CD14-positive monocyte (primary cell): ENCODE measurements around the gene GNAS-AS1. TPM values are rescaled to one million over a fixed set of nuclear protein-coding genes. Genes with fewer than 3 reads are reported as not detected.
"Not testable (repeated sequence)": the region's sequence is repeated elsewhere in the genome, so short reads cannot be mapped to it uniquely, and the experiment has no call there.

Source experiments
- DNase-seq, 3 donors: peaks; one replicate each; pipeline ENCODE4 v3.0.0-alpha.2; 2011 to 2022
- H2AFZ ChIP-seq: 2 replicates; pipeline ENCODE4 v1.6.0; 2012; ENCODE audit warnings: mild to moderate bottlenecking, low read depth, low read length, inconsistent platforms; ENCODE audit not compliant: insufficient read depth, poor library complexity, severe bottlenecking
- H3K27ac ChIP-seq, 2 donors: 1 replicate in 1 of 2; 2 replicates in 1 of 2; pipeline ENCODE4 v1.5.1; 2012 to 2013; ENCODE audit warnings: low read length in 2 of 2, control low read depth in 1 of 2, inconsistent platforms in 1 of 2, low read depth in 1 of 2, mild to moderate bottlenecking in 1 of 2
- H3K27me3 ChIP-seq, 2 donors: one replicate each; pipeline versions ENCODE4 v1.6.0 to v1.6.1; 2011 to 2013; ENCODE audit warnings: low read length in 2 of 2; ENCODE audit not compliant: control insufficient read depth in 2 of 2, insufficient read depth in 2 of 2
- H3K36me3 ChIP-seq, 2 donors: replicated peaks in 1 of 2; 1 replicate in 1 of 2; 2 replicates in 1 of 2; pipeline versions ENCODE4 v1.5.1 to v1.6.1; 2012 to 2013; ENCODE audit warnings: low read length in 2 of 2, control low read depth in 1 of 2, inconsistent platforms in 1 of 2, mild to moderate bottlenecking in 1 of 2; ENCODE audit not compliant: insufficient read depth in 2 of 2, control insufficient read depth in 1 of 2
- H3K4me1 ChIP-seq, 2 donors: 1 replicate in 1 of 2; 2 replicates in 1 of 2; pipeline versions ENCODE4 v1.5.1 to v1.6.1; 2012 to 2013; ENCODE audit warnings: low read length in 2 of 2, control low read depth in 1 of 2, inconsistent platforms in 1 of 2, mild to moderate bottlenecking in 1 of 2, moderate library complexity in 1 of 2; ENCODE audit not compliant: insufficient read depth in 2 of 2, control insufficient read depth in 1 of 2
- H3K4me2 ChIP-seq: replicated peaks from 2 replicates; pipeline ENCODE3; 2012; ENCODE audit warnings: low read length, moderate library complexity, mild to moderate bottlenecking; ENCODE audit not compliant: poor library complexity, severe bottlenecking; ENCODE audit errors: extremely low read depth
- H3K4me3 ChIP-seq, 3 experiments: fragments of 200-600 bp in 1 of 3; sonication (generic) in 1 of 3; replicated peaks in 1 of 3; 1 replicate in 2 of 3; 2 replicates in 1 of 3; pipeline ENCODE4 v1.5.1; 2011 to 2013; ENCODE audit warnings: low read length in 3 of 3, mild to moderate bottlenecking in 3 of 3, control low read depth in 2 of 3, low read depth in 2 of 3, inconsistent platforms in 1 of 3, moderate library complexity in 1 of 3
- H3K79me2 ChIP-seq: 2 replicates; pipeline ENCODE4 v1.6.0; 2012; ENCODE audit warnings: mild to moderate bottlenecking, control low read depth, inconsistent platforms, low read length, moderate library complexity; ENCODE audit not compliant: insufficient read depth
- H3K9ac ChIP-seq: 2 replicates; pipeline ENCODE4 v1.6.0; 2017; ENCODE audit warnings: low read length, mild to moderate bottlenecking; ENCODE audit not compliant: insufficient read depth, poor library complexity, severe bottlenecking
- H3K9me3 ChIP-seq, 2 donors: replicated peaks in 1 of 2; 1 replicate in 1 of 2; 2 replicates in 1 of 2; pipeline versions ENCODE4 v1.5.1 to v1.6.1; 2012 to 2013; ENCODE audit warnings: low read length in 2 of 2, control low read depth in 1 of 2; ENCODE audit not compliant: control insufficient read depth in 1 of 2, insufficient read depth in 1 of 2
- H4K20me1 ChIP-seq: 2 replicates; pipeline ENCODE4 v1.6.0; 2012; ENCODE audit warnings: mild to moderate bottlenecking, low read length, control low read depth, moderate library complexity; ENCODE audit not compliant: insufficient read depth
- H3K27ac Mint-ChIP-seq, 7 donors: one replicate each; pipeline ENCODE4 v1.8.0; 2020; ENCODE audit warnings: mild to moderate bottlenecking in 7 of 7, mixed read lengths in 7 of 7, moderate library complexity in 6 of 7, inconsistent platforms in 2 of 7
- H3K27me3 Mint-ChIP-seq, 3 donors: one replicate each; pipeline ENCODE4 v1.8.0; 2021 to 2022; ENCODE audit warnings: low read depth in 3 of 3, mild to moderate bottlenecking in 3 of 3, mixed read lengths in 3 of 3, moderate library complexity in 3 of 3, inconsistent platforms in 1 of 3
- H3K36me3 Mint-ChIP-seq, 2 donors: one replicate each; pipeline ENCODE4 v1.8.0; 2020; ENCODE audit warnings: mixed read lengths in 2 of 2, inconsistent platforms in 1 of 2, mild to moderate bottlenecking in 1 of 2
- H3K4me1 Mint-ChIP-seq: one replicate; pipeline ENCODE4 v1.8.0; 2020; ENCODE audit warnings: mild to moderate bottlenecking, mixed read lengths
- H3K4me3 Mint-ChIP-seq, 2 donors: one replicate each; pipeline ENCODE4 v1.8.0; 2020; ENCODE audit warnings: mild to moderate bottlenecking in 2 of 2, mixed read lengths in 2 of 2, moderate library complexity in 1 of 2
- H3K9me3 Mint-ChIP-seq, 7 donors: one replicate each; pipeline ENCODE4 v1.8.0; 2020 to 2022; ENCODE audit warnings: mixed read lengths in 7 of 7, mild to moderate bottlenecking in 6 of 7, moderate library complexity in 6 of 7, inconsistent platforms in 2 of 7
- WGBS: methylation state at CpG from one replicate; pipeline ENCODE4 v1.1.5; 2013; ENCODE audit warnings: missing lambda C conversion rate; ENCODE audit not compliant: insufficient coverage; 5-methylcytosine and 5-hydroxymethylcytosine counted together
- intact Hi-C, 2 donors: fragments of 100-400 bp; cut with micrococcal nuclease; formaldehyde crosslinking; loops; one replicate each; pipeline versions ENCODE4 v1.15.0 to v1.15.1; 2023
- polyA plus RNA-seq, 3 donors: library from polyadenylated mRNA; depleted of rRNA in 1 of 3; unstranded in 2 of 3; stranded (reverse) in 1 of 3; fragments of 300-500 nt in 2 of 3; fragments of >200 nt in 1 of 3; fragmentation: Illumina TruSeq in 2 of 3; gene quantifications; 1 replicate in 2 of 3; 2 replicates in 1 of 3; pipeline ENCODE4 v1.2.3, GENCODE V29; 2012 to 2021
- TF ChIP-seq, protein P1 (sequence below): fragments of 200-600 bp; IDR thresholded peaks from one replicate; pipeline ENCODE4 v1.8.0; 2022; ENCODE audit warnings: antibody characterized with exemption, mild to moderate bottlenecking

The GNAS-AS1 gene
- polyA plus RNA-seq, 3 donors = not detected

DNA sequence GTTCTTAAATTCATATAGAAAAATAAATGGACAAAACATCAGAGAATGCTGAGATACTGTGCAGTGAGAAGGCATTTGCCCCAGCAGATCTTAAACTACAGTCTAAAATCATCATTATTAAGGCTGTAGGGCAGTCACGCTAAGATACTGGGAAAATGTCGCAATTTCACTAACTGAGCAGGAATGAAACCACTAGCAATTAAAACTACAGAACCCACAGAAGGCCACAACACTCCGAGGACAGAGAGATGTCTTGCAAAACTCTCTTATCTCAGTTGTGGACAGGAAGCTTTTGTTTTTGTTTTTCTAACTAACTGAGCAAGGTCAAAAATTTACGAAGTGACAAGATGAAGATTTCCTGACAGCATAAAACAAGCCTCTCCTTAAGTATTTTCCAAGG lies 18.2 kb downstream of the GNAS-AS1 start:
- no peak overlapping the region for H2AFZ ChIP-seq
- peaks cover 0 to 6% of the 10 kb centered on the region in 2 donors for H3K9me3 ChIP-seq
- no peaks in the 10 kb centered on the region for H4K20me1 ChIP-seq
- TF ChIP-seq, protein P1, sequence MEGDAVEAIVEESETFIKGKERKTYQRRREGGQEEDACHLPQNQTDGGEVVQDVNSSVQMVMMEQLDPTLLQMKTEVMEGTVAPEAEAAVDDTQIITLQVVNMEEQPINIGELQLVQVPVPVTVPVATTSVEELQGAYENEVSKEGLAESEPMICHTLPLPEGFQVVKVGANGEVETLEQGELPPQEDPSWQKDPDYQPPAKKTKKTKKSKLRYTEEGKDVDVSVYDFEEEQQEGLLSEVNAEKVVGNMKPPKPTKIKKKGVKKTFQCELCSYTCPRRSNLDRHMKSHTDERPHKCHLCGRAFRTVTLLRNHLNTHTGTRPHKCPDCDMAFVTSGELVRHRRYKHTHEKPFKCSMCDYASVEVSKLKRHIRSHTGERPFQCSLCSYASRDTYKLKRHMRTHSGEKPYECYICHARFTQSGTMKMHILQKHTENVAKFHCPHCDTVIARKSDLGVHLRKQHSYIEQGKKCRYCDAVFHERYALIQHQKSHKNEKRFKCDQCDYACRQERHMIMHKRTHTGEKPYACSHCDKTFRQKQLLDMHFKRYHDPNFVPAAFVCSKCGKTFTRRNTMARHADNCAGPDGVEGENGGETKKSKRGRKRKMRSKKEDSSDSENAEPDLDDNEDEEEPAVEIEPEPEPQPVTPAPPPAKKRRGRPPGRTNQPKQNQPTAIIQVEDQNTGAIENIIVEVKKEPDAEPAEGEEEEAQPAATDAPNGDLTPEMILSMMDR = no peak
- no peak overlapping the region for H3K9ac ChIP-seq
- no peak for DNase-seq
- H3K79me2 ChIP-seq = no peaks in the 10 kb centered on the region
- H3K27me3 Mint-ChIP-seq = peaks cover 14 to 33% (median 21%) of the 10 kb centered on the region in 3 donors
- H3K4me1 Mint-ChIP-seq = peaks cover 2% of the 10 kb centered on the region
- no peaks in the 10 kb centered on the region for H3K4me1 ChIP-seq
- H3K36me3 ChIP-seq = no peaks in the 10 kb centered on the region
- H3K4me2 ChIP-seq = no peak overlapping the region
- no peak overlapping the region for H3K4me3 ChIP-seq
- WGBS = 20% methylated on average over 1 of the region's 4 CpGs
- H3K27me3 ChIP-seq = peaks cover 0 to 6% of the 10 kb centered on the region in 2 donors
- H3K36me3 Mint-ChIP-seq = no peaks in the 10 kb centered on the region
- H3K4me3 Mint-ChIP-seq = no peak overlapping the region
- H3K9me3 Mint-ChIP-seq = peaks cover 2 to 14% (median 7%) of the 10 kb centered on the region in 7 donors
- intact Hi-C loops = no loop called here
- H3K27ac Mint-ChIP-seq = no peak overlapping the region
- no peak overlapping the region for H3K27ac ChIP-seq

DNA sequence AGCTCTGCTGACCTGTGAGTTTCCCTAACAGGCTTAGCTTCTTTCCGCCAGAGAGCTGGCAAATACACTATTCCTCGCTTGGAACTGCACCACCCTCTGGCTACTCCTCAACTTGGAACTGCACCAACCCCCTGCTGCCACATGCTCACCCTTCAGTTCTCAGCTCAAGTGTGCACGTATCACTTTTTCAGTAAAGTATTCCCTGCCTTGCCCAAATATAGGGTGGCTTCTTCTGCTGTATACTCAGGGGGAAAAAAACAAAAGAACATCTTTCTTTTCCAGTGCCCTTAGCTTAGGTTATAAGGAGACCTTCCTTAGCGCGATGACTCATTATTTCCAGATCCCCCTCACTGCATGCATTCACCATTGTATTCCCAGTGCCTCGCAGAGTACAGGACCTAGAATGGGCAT lies 21.2 kb downstream of the GNAS-AS1 start:
- no peak overlapping the region for H3K4me3 ChIP-seq
- Mint-ChIP-seq H3K27me3 (peaks cover 12 to 24% (median 15%) of the 10 kb centered on the region in 3 donors), H3K4me3 (no peak overlapping the region), H3K27ac (no peak overlapping the region), H3K36me3 (no peaks in the 10 kb centered on the region), H3K4me1 (peaks cover 2% of the 10 kb centered on the region), H3K9me3 (peaks cover 2 to 14% (median 7%) of the 10 kb centered on the region in 7 donors)
- no peaks in the 10 kb centered on the region for H3K79me2 ChIP-seq
- H3K9ac ChIP-seq = no peak overlapping the region
- no peaks in the 10 kb centered on the region for H4K20me1 ChIP-seq
- no peak for DNase-seq
- H3K4me2 ChIP-seq = no peak overlapping the region
- H2AFZ ChIP-seq = no peak overlapping the region
- H3K9me3 ChIP-seq = peaks cover 0 to 6% of the 10 kb centered on the region in 2 donors
- intact Hi-C loops = no loop called here
- H3K4me1 ChIP-seq = no peaks in the 10 kb centered on the region
- WGBS = 96% methylated on average over 4 of the region's 6 CpGs
- peaks cover 0 to 2% of the 10 kb centered on the region in 2 donors for H3K27me3 ChIP-seq
- H3K27ac ChIP-seq = no peak overlapping the region
- TF ChIP-seq, protein P1 = no peak
- H3K36me3 ChIP-seq = no peaks in the 10 kb centered on the region

DNA sequence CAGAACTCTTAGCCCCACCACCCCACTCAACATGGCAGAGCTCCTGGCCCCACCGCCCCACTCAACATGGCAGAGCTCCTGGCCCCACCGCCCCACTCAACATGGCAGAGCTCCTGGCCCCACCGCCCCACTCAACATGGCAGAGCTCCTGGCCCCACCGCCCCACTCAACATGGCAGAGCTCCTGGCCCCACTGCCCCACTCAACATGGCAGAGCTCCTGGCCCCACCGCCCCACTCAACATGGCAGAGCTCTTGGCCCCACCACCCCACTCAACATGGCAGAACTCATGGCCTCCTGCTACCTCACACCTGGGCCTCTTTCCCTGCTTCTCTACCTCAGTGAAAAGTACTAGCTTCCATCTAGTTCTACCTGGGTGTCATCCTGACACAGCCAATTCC lies 21.9 kb downstream of the GNAS-AS1 start:
- H3K27ac Mint-ChIP-seq, H2AFZ ChIP-seq, H4K20me1 ChIP-seq, H3K27me3 ChIP-seq, DNase-seq, H3K4me3 ChIP-seq, H3K79me2 ChIP-seq, H3K4me1 ChIP-seq, H3K36me3 Mint-ChIP-seq, H3K9ac ChIP-seq, H3K9me3 ChIP-seq, H3K36me3 ChIP-seq, H3K4me2 ChIP-seq, H3K4me3 Mint-ChIP-seq, intact Hi-C loops, H3K27ac ChIP-seq, H3K4me1 Mint-ChIP-seq: not testable (repeated sequence)
- peaks cover 12 to 22% (median 17%) of the 10 kb centered on the region in 3 donors for H3K27me3 Mint-ChIP-seq
- WGBS = 83% methylated on average over 1 of the region's 5 CpGs
- peaks cover 2 to 14% (median 7%) of the 10 kb centered on the region in 7 donors for H3K9me3 Mint-ChIP-seq
